NCI-H1417 treated with DMSO at 0.1 percent for 48 hours (cell line): ENCODE data around the gene PLEKHN1.
"Not testable (repeated sequence)": the region's sequence is repeated elsewhere in the genome, so short reads cannot be mapped to it uniquely, and the experiment has no call there.

Source experiments
- DNase-seq: peaks from one replicate; lab custom pipeline; 2025; lab: John Stamatoyannopoulos, UW

The PLEKHN1 gene

DNA sequence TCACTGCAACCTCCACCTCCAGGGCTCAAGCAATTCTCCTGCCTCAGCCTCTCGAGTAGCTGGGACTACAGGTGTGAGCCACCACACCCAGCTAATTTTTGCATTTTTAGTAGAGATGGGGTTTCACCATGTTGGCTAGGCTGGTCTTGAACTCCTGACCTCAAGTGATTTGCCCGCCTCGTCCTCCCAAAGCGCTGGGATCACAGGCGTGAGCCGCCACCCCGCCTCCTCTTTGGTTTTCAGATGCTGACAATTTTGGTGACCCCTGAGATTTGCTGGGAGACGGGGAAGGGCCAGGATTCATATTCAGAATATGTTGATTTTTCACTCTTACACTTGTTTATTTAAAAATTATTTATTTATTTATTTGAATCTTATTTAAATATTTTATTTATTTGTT is 43.8 kb downstream of the PLEKHN1 start:
- not testable (repeated sequence) for DNase-seq

DNA sequence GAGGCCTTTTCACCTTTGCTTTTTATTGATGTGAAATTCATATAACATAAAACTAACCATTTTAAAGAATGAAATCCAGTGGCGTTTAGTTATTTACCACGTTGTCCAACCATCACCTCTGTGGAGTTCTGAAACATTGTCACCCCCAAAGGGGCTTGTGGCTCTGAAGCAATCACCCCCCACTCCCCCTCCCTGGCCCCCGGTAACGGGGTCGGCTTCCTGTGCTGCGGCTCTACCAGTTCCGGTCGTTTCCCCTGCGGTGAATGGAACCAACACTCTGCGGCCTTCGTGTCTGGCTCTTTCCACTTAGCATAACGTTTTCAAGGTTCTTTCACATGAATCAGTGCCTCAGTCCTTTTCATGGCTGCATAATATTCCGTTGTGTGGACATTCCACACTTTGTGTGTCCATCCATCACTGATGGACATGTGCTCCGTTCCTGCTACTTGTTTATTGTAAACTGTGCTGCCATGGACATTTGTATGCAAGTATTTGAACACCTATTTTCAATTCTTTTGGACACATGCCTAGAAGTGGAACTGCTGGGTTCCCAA is 45.2 kb downstream of the PLEKHN1 start:
- DNase-seq, result no peak

DNA sequence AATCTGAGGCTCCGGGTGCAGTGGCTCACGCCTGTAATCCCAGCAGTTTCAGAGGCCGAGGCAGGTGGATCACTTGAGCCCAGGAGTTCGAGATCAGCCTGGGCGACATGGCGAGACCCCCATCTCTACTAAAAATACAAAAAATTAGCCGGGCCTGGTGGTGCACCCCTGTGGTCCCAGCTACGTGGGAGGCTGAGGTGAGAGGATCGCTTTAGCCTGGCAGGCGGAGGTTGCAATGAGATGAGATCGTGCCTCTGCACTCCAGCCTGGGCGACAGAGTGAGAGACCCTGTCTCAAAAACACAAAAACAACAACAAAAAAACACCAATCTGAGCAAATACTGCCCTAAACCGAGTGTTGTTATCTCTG is 46.4 kb downstream of the PLEKHN1 start:
- DNase-seq, result not testable (repeated sequence)

DNA sequence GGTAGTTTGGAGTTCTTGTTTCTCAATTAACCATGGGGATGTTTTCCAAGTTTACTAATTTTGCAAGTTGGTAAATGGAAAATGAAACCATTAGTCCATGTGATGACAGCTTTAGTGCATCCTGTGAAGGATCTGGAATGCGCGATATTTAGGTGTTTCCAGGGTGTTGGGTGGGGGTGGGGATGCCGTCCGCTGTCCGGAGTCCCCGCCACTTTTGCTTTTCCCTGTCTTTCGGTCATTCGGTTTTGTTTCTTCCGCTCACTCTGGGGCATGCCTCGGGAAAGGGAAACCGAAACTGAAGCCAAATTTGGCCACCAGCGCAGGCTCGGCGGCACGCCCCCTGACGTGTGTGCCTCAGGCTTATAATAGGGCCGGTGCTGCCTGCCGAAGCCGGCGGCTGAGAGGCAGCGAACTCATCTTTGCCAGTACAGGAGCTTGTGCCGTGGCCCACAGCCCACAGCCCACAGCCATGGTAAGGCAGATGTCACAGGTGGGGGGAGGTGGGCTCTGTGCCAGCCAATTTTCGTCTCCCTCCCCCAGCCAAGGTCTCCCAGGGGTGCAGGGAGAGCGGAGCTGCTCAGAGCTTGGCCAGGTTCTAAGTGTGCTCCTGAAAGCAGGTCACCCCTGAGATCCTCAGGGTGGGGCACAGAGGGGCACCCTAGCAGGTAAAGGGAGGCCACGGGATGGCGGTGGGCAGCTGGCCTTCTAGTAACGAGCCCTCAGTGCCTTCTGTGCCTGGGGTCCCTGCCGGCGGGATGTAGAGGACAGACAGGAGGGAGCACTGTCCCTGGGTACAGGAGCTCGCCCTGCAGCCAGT is 47.0 kb downstream of the PLEKHN1 start, which contains the start of gene ISG15:
Gene ISG15, plus strand, starts transcription at position 393 of the 817 bp plus-strand sequence. Its CDS starts 77 bp downstream, at position 470.
- no peak for DNase-seq

DNA sequence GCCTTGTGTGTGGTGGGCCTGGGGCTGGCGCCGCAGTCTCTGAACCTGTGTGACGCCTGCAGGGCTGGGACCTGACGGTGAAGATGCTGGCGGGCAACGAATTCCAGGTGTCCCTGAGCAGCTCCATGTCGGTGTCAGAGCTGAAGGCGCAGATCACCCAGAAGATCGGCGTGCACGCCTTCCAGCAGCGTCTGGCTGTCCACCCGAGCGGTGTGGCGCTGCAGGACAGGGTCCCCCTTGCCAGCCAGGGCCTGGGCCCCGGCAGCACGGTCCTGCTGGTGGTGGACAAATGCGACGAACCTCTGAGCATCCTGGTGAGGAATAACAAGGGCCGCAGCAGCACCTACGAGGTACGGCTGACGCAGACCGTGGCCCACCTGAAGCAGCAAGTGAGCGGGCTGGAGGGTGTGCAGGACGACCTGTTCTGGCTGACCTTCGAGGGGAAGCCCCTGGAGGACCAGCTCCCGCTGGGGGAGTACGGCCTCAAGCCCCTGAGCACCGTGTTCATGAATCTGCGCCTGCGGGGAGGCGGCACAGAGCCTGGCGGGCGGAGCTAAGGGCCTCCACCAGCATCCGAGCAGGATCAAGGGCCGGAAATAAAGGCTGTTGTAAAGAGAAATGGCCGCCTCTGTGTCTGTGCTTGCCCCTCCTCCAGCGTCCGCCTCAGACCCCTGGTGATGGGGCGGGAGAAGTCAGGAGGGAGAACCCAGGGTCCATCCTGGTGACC is 47.8 kb downstream of the PLEKHN1 start:
- no peak for DNase-seq

DNA sequence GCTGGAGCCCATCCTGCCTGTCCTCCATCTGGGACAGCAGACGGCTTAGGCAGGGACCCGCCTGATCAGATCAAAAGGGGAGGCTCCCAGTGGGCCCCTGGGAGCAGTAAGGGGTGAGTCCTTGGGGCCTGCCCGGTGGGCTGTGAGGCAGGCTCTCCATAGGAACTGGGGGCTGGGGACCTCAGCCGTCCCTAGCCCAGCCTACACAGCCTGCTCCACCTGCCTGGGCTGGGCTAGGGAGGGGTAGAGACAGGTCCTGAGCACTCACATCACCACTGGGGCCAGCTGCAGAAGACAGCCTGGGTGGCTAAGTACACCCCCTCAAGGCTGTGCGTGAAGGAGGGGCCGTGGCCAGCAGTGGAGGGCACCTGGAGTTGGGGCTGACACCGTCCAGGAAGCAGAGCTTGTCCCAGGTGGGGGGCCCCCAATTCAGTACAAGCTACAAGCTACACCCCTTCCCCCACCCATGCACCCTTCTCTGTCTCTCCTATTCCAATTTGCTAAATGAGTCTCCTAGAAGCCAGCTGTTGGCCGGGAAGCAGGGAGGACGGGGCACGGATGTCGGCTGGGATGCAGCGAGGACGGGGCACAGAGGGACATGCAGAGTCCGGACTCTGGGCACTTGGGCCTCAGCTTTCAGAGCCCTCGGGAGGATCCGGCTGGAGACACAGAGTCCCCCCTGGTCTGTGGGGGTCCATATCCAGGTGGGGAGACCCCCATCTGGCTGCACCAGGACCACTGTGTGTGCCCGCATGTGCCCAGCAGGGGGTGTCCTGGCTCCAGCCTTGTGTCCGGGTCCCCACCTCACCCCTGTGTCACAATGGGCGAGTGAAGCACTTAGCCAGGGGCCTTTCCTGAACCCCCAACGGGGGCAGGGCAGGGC is 48.8 kb downstream of the PLEKHN1 start:
- DNase-seq, result no peak

DNA sequence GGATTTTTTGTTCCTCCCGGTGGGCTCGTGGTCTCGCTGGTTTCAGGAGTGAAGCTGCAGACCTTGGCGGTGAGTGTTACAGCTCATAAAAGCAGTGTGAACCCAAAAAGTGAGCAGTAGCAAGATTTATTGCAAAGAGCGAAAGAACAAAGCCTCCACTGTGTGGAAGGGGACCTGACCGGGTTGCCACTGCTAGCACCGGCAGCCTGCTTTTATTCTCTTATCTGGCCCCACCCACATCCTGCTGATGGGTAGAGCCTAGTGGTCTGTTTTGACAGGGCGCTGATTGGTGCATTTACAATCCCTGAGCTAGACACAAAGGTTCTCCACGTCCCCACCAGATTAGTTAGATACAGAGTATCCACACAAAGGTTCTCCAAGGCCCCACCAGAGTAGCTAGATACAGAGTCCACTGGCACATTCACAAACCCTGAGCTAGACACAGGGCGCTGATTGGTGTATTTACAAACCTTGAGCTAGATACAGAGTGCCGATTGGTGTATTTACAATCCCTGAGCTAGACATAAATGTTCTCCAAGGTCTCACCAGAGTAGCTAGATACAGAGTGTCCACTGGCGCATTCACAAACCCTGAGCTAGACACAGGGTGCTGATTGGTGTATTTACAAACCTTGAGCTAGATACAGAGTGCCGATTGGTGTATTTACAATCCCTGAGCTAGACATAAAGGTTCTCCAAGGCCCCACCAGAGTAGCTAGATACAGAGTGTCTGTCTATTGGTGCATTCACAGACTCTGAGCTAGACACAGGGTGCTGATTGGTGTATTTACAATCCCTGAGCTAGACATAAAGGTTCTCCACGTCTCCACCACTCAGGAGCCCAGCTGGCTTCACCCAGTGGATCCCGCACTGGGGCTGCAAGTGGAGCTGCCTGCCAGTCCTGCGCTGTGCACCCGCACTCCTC is 51.4 kb downstream of the PLEKHN1 start:
- not testable (repeated sequence) for DNase-seq

DNA sequence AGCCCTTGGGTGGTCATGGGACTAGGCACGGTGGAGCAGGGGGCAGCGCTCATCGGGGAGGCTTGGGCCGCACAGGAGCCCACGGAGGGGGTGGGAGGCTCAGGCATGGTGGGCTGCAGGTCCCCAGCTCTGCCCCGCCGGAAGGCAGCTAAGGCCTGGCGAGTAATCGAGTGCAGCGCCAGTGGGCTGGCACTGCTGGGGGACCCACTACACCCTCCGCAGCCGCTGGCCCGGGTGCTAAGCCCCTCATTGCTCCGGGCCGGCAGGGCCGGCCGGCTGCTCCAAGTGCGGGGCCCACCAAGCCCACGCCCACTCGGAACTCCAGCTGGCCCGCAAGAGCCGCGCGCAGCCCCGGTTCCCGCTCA is 52.0 kb downstream of the PLEKHN1 start:
- DNase-seq, result not testable (repeated sequence)

DNA sequence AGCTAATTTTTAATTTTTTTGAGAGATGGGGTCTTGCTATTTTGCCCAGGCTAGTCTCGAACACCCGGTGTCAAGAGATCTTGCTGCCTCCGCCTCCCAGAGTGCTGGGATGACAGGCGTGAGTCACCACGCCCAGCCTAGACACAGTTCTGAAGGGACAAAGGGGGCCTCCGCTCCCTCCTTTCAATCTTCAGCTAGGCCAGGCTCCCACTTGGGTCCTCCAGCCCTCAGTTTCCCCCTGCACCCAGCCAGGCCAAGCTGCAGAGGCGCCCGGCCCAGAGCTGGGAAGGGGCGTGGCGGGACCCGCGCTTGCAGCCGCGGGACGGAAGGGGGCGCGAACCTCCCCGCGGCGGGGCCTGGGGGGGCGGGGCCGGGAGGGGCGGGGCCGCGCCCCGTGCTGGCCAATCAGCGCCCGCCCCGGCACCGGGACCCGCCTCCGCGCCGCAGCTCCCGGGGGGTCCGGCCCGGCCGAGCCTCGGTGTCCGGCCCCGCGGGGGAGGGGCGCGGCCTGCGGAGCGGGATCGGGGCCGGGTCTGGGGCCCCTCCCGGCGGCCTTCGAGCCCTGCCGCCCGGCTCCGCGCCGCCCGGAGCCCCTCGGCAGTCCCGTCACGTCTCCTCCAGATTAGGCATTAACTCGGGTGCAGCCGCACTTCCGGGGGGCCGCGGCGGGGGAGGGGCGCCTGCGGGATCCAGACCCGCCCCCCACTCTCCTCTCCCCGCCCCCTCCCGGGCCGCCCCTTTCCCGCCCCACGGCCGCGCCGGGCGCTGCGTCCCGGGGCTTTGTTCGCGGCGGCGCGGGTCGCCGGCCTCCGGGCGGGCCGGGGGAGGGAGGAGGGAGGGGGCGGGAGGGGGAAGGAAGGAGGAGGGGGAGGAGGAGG is 53.1 kb downstream of the PLEKHN1 start:
- DNase-seq, result no peak

DNA sequence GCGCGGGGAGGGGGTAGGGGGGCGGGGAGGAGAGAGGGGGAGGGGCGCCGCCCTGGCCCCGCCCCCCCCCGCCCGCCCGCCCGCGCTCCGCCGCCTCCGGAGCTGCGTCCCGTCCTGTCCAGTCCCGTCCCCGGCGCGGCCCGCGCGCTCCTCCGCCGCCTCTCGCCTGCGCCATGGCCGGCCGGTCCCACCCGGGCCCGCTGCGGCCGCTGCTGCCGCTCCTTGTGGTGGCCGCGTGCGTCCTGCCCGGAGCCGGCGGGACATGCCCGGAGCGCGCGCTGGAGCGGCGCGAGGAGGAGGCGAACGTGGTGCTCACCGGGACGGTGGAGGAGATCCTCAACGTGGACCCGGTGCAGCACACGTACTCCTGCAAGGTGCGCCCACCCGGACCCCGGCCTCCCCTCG is 53.7 kb downstream of the PLEKHN1 start, which contains the start of gene AGRN:
Gene AGRN, plus strand, starts transcription at position 121 of the 405 bp plus-strand sequence. Its CDS starts 53 bp downstream, at position 174.
- DNase-seq, result no peak

DNA sequence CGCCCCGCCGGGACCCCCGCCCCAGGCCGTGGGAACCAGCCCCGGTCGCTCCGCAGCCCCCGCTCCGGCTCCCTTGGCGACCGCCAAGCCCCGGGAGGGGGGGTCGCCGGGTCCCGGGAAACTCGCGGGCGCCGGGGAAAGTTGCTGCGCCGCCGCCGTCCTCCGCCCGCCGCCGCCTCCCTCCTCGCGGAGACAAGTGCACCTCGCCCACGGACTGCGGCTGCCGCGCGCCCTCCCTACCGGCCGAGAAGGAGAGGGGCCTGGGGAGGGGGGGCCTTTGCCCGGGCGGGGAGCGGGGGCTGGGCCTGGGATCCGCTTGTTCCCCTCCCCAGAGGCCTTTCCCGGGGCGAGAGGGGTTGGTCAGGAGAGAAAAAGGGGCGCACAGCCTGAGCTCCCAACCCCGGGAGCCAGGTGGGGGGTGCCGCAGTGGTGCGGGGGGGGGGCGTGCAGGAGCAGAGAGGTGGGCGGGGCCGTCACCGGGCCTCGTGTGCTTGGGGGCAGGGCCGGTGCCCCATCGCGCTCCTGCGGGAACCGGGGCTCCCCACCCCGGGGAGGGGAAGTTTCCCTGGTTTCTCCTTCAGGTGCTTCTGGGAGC is 54.2 kb downstream of the PLEKHN1 start:
- DNase-seq, result no peak

DNA sequence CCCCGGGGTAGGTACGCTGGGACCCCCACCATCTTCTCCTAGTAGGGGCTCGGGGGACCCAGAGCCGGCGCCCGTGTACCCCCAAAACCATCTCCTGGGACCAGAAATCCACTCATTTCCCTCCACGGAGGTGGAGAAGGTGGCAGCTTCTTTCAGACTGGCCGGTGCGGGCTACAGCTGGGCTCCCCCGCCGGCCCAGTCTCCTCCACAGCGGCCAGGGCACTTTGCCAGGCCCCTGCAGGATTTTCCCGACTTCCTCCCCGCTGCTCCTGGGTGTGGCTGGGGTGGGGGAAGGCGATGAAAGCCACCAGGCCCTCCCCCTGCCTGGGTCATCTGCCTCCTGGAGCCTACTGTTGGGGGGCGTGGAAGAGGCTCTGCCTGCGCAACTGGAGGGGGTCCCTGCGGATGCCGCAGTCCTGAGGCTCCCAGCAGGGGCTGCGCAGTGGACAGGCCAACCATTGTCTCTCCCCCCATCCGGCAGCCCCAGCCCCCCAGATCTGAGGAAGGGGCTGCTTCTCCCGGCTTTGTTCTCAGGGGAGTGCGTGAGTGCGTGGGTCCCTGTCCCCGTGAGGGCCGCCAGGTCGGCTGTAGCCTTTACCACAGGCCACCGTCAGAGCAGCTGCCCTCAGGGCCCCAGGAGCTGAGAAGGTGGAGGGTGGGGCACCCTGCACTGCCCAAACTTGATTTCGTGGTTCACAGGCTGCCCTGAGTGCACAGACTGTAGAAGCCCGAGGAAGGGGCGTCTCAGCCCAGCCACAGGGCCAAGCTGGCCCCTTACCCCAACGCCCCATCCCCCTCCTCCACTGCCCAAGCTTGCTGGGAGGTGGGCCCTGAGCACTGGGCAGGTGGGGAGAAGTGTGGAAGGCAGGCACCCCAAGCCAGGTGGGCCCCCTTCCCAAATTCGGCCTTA is 55.0 kb downstream of the PLEKHN1 start:
- no peak for DNase-seq

DNA sequence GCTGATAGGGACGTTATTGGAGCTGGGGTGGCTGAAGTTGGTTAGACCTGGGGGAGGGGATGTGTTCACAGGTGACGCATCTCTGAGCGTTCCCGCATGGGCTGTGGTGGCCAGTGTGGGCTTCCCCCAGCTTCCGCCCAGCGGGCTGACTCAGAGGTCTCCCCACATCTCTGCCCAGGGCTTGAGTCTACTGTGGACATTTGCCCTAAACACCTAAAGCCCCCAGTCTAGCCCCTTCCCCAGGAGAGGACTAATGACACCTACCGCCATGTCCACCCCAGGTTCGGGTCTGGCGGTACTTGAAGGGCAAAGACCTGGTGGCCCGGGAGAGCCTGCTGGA is 55.6 kb downstream of the PLEKHN1 start:
- DNase-seq, result no peak

DNA sequence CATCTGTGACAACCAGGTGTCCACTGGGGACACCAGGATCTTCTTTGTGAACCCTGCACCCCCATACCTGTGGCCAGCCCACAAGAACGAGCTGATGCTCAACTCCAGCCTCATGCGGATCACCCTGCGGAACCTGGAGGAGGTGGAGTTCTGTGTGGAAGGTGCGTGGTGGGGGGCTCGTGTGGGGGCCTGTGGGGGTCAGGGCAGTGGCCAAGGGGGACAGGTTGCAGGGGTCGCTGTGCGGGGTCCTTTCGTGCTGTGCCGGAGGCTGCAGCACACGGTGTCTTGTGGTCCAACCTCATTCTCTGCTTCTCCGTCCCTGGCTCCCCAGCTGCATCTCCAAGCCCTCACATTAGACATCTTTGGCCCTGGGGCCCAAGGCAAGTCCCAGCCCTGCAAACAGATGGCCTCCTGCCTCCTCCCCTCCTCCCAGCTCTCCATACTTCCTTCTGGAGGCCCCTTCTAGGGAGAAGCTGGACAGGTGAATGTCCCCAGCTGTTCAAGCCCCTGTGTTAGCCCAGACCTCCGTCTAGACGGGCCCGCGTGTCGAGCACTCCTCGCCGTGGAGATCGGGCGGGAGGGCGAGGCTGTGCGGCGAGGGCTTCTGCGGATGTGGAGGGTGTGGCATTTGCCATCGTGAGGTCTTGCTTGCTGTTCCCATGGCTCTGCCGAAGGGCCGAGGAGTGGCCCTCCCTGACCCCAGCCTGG is 56.2 kb downstream of the PLEKHN1 start:
- DNase-seq, result no peak

DNA sequence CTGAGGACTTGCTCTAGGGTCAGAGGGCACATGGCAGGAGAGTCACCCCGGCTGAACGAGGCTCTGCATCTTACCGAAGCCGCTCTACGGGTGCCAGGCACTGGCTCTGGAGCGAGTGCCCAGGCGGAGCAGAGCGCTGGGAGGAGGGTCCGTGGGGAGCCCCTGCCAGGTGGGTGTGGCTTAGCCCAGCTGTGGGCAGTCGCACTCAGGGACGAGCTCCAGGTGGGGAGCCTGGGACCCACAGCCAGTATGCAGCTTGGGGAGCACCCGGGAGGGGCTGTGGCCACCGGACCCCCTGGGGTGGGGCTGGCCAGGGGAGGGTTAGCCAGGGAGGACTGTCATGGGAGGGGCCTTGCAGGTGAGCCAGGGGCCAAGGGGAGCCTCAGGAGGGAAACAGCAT is 57.4 kb downstream of the PLEKHN1 start:
- no peak for DNase-seq

DNA sequence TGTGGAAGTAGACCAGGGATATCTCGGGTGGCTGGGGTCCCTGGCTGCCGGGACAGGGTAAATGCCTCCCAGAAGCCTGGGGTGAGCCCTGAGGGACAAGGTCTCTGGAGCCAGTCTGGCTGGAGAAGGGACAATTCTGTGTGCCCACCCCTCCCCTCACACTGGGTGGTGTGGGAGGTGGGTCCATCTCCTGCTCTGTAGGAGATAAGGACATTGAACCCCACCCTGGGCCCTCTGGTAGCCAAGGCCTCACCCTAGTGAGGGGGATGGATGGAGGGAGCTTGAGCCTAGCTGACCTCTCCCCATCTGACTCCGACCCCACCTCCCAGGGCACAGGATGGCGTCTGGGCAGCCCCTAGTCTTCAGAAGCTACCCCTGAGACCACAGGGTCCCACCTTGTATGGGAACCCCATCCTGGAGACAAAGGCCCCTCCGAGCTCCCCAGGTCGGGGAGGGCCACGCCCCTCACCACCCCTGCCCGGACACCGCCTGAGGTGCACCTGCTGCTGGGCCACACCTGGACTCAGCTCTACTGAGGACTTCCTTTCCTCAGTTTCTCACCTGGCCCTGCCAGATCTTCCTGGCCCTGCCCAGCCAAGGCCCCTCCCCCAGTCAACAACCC is 58.0 kb downstream of the PLEKHN1 start:
- no peak for DNase-seq
